ENCODE data around the gene MFAP2.

Gene MFAP2

GRCh38 chr1:16986962-16987361, 6.5 kb upstream of the MFAP2 start (continued):
- TF ChIP-seq, protein P1, sequence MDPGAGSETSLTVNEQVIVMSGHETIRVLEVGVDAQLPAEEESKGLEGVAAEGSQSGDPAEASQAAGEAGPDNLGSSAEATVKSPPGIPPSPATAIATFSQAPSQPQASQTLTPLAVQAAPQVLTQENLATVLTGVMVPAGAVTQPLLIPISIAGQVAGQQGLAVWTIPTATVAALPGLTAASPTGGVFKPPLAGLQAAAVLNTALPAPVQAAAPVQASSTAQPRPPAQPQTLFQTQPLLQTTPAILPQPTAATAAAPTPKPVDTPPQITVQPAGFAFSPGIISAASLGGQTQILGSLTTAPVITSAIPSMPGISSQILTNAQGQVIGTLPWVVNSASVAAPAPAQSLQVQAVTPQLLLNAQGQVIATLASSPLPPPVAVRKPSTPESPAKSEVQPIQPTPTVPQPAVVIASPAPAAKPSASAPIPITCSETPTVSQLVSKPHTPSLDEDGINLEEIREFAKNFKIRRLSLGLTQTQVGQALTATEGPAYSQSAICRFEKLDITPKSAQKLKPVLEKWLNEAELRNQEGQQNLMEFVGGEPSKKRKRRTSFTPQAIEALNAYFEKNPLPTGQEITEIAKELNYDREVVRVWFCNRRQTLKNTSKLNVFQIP (CRISPR knock-in tag; IDR thresholded peaks at IDR 0.05; ENCODE audit: borderline replicate concordance, low read depth), result no peak

- no peak for ATAC-seq
- TF ChIP-seq ZFP3 (CRISPR knock-in tag; IDR thresholded peaks at IDR 0.05) (no peak), ESRRG (CRISPR knock-in tag; IDR thresholded peaks at IDR 0.05) (no peak), SNAI2 (CRISPR knock-in tag; IDR thresholded peaks at IDR 0.05) (no peak), CSDC2 (CRISPR knock-in tag; IDR thresholded peaks at IDR 0.05) (no peak), BACH2 (CRISPR knock-in tag; IDR thresholded peaks at IDR 0.05; ENCODE audit: borderline replicate concordance) (no peak), ARNTL (CRISPR knock-in tag; IDR thresholded peaks at IDR 0.05; ENCODE audit: borderline replicate concordance, low read depth) (no peak), ZC3H10 (CRISPR knock-in tag; IDR thresholded peaks at IDR 0.05) (no peak), OSR1 (CRISPR knock-in tag; IDR thresholded peaks at IDR 0.05) (no peak), TOX (CRISPR knock-in tag; IDR thresholded peaks at IDR 0.05; ENCODE audit: borderline replicate concordance) (no peak), ZNF8 (CRISPR knock-in tag; IDR thresholded peaks at IDR 0.05) (no peak), PPARA (CRISPR knock-in tag; IDR thresholded peaks at IDR 0.05; ENCODE audit: borderline replicate concordance) (no peak), TCF4 (CRISPR knock-in tag; IDR thresholded peaks at IDR 0.05; ENCODE audit: borderline replicate concordance) (no peak), ZNF565 (CRISPR knock-in tag; conservative IDR thresholded peaks at IDR 0.05; ENCODE audit: low read depth) (no peak)
- TF ChIP-seq, protein P2, sequence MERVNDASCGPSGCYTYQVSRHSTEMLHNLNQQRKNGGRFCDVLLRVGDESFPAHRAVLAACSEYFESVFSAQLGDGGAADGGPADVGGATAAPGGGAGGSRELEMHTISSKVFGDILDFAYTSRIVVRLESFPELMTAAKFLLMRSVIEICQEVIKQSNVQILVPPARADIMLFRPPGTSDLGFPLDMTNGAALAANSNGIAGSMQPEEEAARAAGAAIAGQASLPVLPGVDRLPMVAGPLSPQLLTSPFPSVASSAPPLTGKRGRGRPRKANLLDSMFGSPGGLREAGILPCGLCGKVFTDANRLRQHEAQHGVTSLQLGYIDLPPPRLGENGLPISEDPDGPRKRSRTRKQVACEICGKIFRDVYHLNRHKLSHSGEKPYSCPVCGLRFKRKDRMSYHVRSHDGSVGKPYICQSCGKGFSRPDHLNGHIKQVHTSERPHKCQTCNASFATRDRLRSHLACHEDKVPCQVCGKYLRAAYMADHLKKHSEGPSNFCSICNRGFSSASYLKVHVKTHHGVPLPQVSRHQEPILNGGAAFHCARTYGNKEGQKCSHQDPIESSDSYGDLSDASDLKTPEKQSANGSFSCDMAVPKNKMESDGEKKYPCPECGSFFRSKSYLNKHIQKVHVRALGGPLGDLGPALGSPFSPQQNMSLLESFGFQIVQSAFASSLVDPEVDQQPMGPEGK (CRISPR knock-in tag; IDR thresholded peaks at IDR 0.05; ENCODE audit: borderline replicate concordance), result no peak
- TF ChIP-seq, protein P1 (CRISPR knock-in tag; IDR thresholded peaks at IDR 0.05; ENCODE audit: borderline replicate concordance, low read depth), result no peak
- TF ChIP-seq, protein P3, sequence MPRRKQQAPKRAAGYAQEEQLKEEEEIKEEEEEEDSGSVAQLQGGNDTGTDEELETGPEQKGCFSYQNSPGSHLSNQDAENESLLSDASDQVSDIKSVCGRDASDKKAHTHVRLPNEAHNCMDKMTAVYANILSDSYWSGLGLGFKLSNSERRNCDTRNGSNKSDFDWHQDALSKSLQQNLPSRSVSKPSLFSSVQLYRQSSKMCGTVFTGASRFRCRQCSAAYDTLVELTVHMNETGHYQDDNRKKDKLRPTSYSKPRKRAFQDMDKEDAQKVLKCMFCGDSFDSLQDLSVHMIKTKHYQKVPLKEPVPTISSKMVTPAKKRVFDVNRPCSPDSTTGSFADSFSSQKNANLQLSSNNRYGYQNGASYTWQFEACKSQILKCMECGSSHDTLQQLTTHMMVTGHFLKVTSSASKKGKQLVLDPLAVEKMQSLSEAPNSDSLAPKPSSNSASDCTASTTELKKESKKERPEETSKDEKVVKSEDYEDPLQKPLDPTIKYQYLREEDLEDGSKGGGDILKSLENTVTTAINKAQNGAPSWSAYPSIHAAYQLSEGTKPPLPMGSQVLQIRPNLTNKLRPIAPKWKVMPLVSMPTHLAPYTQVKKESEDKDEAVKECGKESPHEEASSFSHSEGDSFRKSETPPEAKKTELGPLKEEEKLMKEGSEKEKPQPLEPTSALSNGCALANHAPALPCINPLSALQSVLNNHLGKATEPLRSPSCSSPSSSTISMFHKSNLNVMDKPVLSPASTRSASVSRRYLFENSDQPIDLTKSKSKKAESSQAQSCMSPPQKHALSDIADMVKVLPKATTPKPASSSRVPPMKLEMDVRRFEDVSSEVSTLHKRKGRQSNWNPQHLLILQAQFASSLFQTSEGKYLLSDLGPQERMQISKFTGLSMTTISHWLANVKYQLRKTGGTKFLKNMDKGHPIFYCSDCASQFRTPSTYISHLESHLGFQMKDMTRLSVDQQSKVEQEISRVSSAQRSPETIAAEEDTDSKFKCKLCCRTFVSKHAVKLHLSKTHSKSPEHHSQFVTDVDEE (CRISPR knock-in tag; IDR thresholded peaks at IDR 0.05), result no peak
- TF ChIP-seq, protein P4, sequence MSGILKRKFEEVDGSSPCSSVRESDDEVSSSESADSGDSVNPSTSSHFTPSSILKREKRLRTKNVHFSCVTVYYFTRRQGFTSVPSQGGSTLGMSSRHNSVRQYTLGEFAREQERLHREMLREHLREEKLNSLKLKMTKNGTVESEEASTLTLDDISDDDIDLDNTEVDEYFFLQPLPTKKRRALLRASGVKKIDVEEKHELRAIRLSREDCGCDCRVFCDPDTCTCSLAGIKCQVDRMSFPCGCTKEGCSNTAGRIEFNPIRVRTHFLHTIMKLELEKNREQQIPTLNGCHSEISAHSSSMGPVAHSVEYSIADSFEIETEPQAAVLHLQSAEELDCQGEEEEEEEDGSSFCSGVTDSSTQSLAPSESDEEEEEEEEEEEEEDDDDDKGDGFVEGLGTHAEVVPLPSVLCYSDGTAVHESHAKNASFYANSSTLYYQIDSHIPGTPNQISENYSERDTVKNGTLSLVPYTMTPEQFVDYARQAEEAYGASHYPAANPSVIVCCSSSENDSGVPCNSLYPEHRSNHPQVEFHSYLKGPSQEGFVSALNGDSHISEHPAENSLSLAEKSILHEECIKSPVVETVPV (CRISPR knock-in tag; IDR thresholded peaks at IDR 0.05), result no peak
- TF ChIP-seq, protein P5, sequence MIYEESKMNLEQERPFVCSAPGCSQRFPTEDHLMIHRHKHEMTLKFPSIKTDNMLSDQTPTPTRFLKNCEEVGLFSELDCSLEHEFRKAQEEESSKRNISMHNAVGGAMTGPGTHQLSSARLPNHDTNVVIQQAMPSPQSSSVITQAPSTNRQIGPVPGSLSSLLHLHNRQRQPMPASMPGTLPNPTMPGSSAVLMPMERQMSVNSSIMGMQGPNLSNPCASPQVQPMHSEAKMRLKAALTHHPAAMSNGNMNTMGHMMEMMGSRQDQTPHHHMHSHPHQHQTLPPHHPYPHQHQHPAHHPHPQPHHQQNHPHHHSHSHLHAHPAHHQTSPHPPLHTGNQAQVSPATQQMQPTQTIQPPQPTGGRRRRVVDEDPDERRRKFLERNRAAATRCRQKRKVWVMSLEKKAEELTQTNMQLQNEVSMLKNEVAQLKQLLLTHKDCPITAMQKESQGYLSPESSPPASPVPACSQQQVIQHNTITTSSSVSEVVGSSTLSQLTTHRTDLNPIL (CRISPR knock-in tag; IDR thresholded peaks at IDR 0.05; ENCODE audit: low read depth), result no peak
These were observed 6.1 kb upstream of the MFAP2 start for GRCh38 chr1:16986560-16986959.

GRCh38 chr1:16986113-16986512, 5.7 kb upstream of the MFAP2 start:
- TF ChIP-seq ZNF8 (CRISPR knock-in tag; IDR thresholded peaks at IDR 0.05) (no peak), TOX (CRISPR knock-in tag; IDR thresholded peaks at IDR 0.05; ENCODE audit: borderline replicate concordance) (no peak), GLIS3 (CRISPR knock-in tag; IDR thresholded peaks at IDR 0.05) (no peak)
- ATAC-seq, result no peak
